NCI-H1048 (cell line): ENCODE data around the gene SNX1.
A peak's percentile ranks its signal among the peaks of the same experiment; 100 is the strongest.

Source experiments
- DNase-seq: peaks from one replicate; lab custom pipeline; 2025; lab: John Stamatoyannopoulos, UW

Gene SNX1

GRCh38 chr15:64146885-64147681 lies 51.3 kb downstream of the SNX1 start:
- DNase-seq = no peak

- DNase-seq = no peak
Observed at GRCh38 chr15:64148168-64148567, 52.4 kb downstream of the SNX1 start.

- no peak for DNase-seq
Observed at GRCh38 chr15:64148581-64148980, 52.8 kb downstream of the SNX1 start.

GRCh38 chr15:64149424-64149823 lies 53.6 kb downstream of the SNX1 start:
- DNase-seq = no peak

- no peak for DNase-seq
Observed at GRCh38 chr15:64149893-64150578, 54.3 kb downstream of the SNX1 start.

GRCh38 chr15:64151727-64152506 lies 56.1 kb downstream of the SNX1 start, which contains the start of gene SNX22:
SNX22 (plus strand) TSS chr15:64151731; CDS start chr15:64151776, 45 bp downstream.
- no peak for DNase-seq

- peak; percentile 6 for DNase-seq
Observed at GRCh38 chr15:64152507-64153387, 57.0 kb downstream of the SNX1 start.

- DNase-seq = peak; percentile 67
Observed at GRCh38 chr15:64153480-64154367, 57.9 kb downstream of the SNX1 start.

GRCh38 chr15:64155802-64156651 lies 60.2 kb downstream of the SNX1 start:
- DNase-seq = no peak

- DNase-seq = no peak
Observed at GRCh38 chr15:64156652-64157331, 61.0 kb downstream of the SNX1 start.

- DNase-seq = no peak
Observed at GRCh38 chr15:64157599-64158125, 61.9 kb downstream of the SNX1 start.

GRCh38 chr15:64158363-64159134 lies 62.8 kb downstream of the SNX1 start:
- DNase-seq = no peak

GRCh38 chr15:64161688-64162477 lies 66.1 kb downstream of the SNX1 start:
- no peak for DNase-seq

- DNase-seq = no peak
Observed at GRCh38 chr15:64162478-64162868, 66.7 kb downstream of the SNX1 start.

- peak; percentile 89 for DNase-seq
Observed at GRCh38 chr15:64162869-64163658, 67.3 kb downstream of the SNX1 start, which contains the start of gene PPIB. PPIB (minus strand) TSS chr15:64163022; CDS start chr15:64162986, 36 bp downstream.
